Measurements from ENCODE around the gene CREB3L4.

CREB3L4 gene, protein sequence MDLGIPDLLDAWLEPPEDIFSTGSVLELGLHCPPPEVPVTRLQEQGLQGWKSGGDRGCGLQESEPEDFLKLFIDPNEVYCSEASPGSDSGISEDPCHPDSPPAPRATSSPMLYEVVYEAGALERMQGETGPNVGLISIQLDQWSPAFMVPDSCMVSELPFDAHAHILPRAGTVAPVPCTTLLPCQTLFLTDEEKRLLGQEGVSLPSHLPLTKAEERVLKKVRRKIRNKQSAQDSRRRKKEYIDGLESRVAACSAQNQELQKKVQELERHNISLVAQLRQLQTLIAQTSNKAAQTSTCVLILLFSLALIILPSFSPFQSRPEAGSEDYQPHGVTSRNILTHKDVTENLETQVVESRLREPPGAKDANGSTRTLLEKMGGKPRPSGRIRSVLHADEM

GRCh38 chr1:153967107-153967999 lies at the start of gene CREB3L4:
TSS of gene CREB3L4 (plus strand) at chr1:153967902. CDS start at chr1:153968526, 624 bp downstream.
- Histone ChIP-seq H3K27me3 (ENCODE audit: control insufficient read depth, low read length) (no peaks in the 10 kb centered on the region), H3K79me2 (ENCODE audit: control insufficient read depth, low read length) (peaks cover 58% of the 10 kb centered on the region), H4K20me1 (ENCODE audit: control insufficient read depth, insufficient read depth, low read depth, low read length) (no peaks in the 10 kb centered on the region), H3K4me1 (ENCODE audit: control insufficient read depth, low read length) (peaks cover 35% of the 10 kb centered on the region), H3K9me3 (ENCODE audit: control insufficient read depth, insufficient read depth, low read length) (no peaks in the 10 kb centered on the region), H3K9me2 (replicated peaks; ENCODE audit: control insufficient read depth, low read length) (no peaks in the 10 kb centered on the region), H3K4me3 (ENCODE audit: low read length) (peak within 1 kb of the TSS; percentile 76), H3K27ac (ENCODE audit: low read depth, low read length) (peak within 1 kb of the TSS; percentile 90), H3F3A (ENCODE audit: control insufficient read depth, insufficient read depth) (peaks cover 18% of the 10 kb centered on the region), H3K36me3 (ENCODE audit: control insufficient read depth, low read length) (peaks cover 12% of the 10 kb centered on the region), H3K4me2 (ENCODE audit: low read length) (peak within 1 kb of the TSS; percentile 97)
- no peak for TF ChIP-seq EZH2phosphoT487 (IDR thresholded peaks at IDR 0.05; ENCODE audit: borderline replicate concordance, low read length)
- TF ChIP-seq, protein P1, sequence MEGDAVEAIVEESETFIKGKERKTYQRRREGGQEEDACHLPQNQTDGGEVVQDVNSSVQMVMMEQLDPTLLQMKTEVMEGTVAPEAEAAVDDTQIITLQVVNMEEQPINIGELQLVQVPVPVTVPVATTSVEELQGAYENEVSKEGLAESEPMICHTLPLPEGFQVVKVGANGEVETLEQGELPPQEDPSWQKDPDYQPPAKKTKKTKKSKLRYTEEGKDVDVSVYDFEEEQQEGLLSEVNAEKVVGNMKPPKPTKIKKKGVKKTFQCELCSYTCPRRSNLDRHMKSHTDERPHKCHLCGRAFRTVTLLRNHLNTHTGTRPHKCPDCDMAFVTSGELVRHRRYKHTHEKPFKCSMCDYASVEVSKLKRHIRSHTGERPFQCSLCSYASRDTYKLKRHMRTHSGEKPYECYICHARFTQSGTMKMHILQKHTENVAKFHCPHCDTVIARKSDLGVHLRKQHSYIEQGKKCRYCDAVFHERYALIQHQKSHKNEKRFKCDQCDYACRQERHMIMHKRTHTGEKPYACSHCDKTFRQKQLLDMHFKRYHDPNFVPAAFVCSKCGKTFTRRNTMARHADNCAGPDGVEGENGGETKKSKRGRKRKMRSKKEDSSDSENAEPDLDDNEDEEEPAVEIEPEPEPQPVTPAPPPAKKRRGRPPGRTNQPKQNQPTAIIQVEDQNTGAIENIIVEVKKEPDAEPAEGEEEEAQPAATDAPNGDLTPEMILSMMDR (IDR thresholded peaks at IDR 0.05; ENCODE audit: low read depth, low read length, poor library complexity, severe bottlenecking) = peak; percentile 42

DNA sequence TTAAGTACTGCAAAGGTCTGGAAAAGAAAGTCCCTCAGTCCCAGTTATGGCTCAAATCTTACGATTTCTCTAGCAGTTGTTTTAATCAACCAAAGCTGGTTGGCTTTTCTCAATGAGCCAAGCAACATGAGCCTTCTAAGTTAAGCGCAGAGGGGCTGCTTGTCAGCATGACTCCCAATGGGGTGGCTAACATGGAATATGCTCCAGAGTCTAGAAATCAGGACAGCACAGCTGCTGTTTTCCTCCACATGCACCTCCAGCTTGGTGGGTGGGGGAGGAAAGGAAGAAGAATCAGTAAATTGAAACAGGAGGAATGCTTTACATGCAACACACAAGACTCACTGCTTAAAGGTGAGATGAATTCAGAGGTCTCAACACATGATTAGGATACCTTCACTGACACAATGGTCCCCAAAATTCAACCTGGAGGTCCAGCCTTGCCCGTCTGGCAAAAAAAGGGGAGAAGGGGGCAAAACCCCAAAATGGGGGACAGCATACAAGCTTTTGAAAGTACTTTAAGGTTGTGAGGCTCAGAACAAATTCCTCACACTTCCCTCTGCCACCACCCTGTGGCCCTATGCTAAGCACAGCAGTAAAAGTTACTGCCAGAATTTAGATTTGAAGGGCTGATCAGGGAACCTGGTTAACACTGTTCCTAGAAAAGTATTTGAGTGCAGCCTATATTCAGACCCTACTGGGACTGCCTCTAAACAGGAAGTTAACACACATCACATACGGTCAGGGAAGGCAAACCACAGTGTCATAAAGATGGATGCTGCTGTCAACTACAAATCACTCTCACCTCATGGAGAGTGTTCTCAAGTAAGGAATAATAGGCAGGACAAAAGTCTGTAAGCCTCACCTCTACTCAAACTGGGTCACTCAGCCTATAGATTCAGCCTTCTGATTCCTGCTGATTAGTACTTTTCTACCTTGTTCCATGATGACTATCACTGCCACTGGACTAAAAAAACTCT lies 47.5 kb upstream of the CREB3L4 start:
- peak overlapping the region; percentile 93 for H3K4me3 ChIP-seq (ENCODE audit: low read length)
- H3K9me3 ChIP-seq (ENCODE audit: control insufficient read depth, insufficient read depth, low read length) = no peaks in the 10 kb centered on the region
- H3K4me1 ChIP-seq (ENCODE audit: control insufficient read depth, low read length) = peaks cover 41% of the 10 kb centered on the region
- peak overlapping the region; percentile 94 for H3K4me2 ChIP-seq (ENCODE audit: low read length)
- no peaks in the 10 kb centered on the region for H3K27me3 ChIP-seq (ENCODE audit: control insufficient read depth, low read length)
- peaks cover 55% of the 10 kb centered on the region for H3K36me3 ChIP-seq (ENCODE audit: control insufficient read depth, low read length)
- H3F3A ChIP-seq (ENCODE audit: control insufficient read depth, insufficient read depth) = peaks cover 3% of the 10 kb centered on the region
- no peak for TF ChIP-seq EZH2phosphoT487 (IDR thresholded peaks at IDR 0.05; ENCODE audit: borderline replicate concordance, low read length)
- TF ChIP-seq, protein P1 (IDR thresholded peaks at IDR 0.05; ENCODE audit: low read depth, low read length, poor library complexity, severe bottlenecking) = peak; percentile 10
- H3K79me2 ChIP-seq (ENCODE audit: control insufficient read depth, low read length) = peaks cover 86% of the 10 kb centered on the region
- H3K9me2 ChIP-seq (replicated peaks; ENCODE audit: control insufficient read depth, low read length) = no peaks in the 10 kb centered on the region
- peaks cover 32% of the 10 kb centered on the region for H4K20me1 ChIP-seq (ENCODE audit: control insufficient read depth, insufficient read depth, low read depth, low read length)
- peak overlapping the region; percentile 91; the same call in 1 of the 2 replicates for H3K27ac ChIP-seq (ENCODE audit: low read depth, low read length)

DNA sequence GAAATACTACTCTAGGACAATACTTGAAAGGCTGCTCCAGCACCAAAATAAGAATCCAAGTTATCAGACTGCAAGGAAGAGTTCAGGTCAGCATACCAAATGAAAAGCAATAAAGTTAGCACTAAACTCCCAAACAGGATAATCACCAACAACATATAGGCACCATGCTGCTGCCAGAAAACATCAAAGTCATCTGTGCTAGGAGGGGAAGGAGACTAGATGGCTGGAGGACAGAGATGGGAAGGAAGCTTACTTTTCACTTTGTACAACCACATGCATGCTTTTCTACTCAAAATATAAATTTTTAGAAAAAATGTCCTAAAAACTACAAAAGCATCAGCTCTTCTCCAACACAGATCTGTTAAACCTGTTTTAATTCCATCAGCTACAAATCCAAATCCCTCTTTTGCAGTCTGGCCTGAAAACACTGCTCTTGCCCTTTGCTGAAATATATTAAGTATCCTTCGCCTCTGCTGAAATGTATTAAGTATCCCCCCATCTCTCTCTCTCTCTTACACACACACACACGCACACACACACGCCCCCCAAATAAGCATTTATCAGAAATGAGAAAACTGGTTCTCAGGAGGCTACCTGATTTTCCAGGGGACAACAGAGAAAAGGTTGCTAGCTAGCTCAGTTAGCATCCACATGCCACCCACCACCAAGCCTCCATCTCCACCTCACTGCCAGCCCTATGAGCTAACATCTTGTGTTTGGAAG lies 46.5 kb upstream of the CREB3L4 start:
- H3K9me3 ChIP-seq (ENCODE audit: control insufficient read depth, insufficient read depth, low read length) = no peaks in the 10 kb centered on the region
- H3K4me3 ChIP-seq (ENCODE audit: low read length) = peak overlapping the region; percentile 93
- H3K27ac ChIP-seq (ENCODE audit: low read depth, low read length) = peak overlapping the region; percentile 91
- peaks cover 75% of the 10 kb centered on the region for H3K79me2 ChIP-seq (ENCODE audit: control insufficient read depth, low read length)
- peaks cover 41% of the 10 kb centered on the region for H3K4me1 ChIP-seq (ENCODE audit: control insufficient read depth, low read length)
- TF ChIP-seq, protein P1 (IDR thresholded peaks at IDR 0.05; ENCODE audit: low read depth, low read length, poor library complexity, severe bottlenecking) = no peak
- no peak for TF ChIP-seq EZH2phosphoT487 (IDR thresholded peaks at IDR 0.05; ENCODE audit: borderline replicate concordance, low read length)
- H3K9me2 ChIP-seq (replicated peaks; ENCODE audit: control insufficient read depth, low read length) = no peaks in the 10 kb centered on the region
- peaks cover 32% of the 10 kb centered on the region for H4K20me1 ChIP-seq (ENCODE audit: control insufficient read depth, insufficient read depth, low read depth, low read length)
- peaks cover 48% of the 10 kb centered on the region for H3K36me3 ChIP-seq (ENCODE audit: control insufficient read depth, low read length)
- no peaks in the 10 kb centered on the region for H3K27me3 ChIP-seq (ENCODE audit: control insufficient read depth, low read length)
- H3K4me2 ChIP-seq (ENCODE audit: low read length) = peak overlapping the region; percentile 94
- H3F3A ChIP-seq (ENCODE audit: control insufficient read depth, insufficient read depth) = peaks cover 11% of the 10 kb centered on the region
